HEK293T (cell line): ENCODE data around the gene PXN.

Source experiments
- CTCF ChIA-PET: fragments of 350-600 bp; formaldehyde crosslinking; extraction: SDS; loops from one replicate; lab custom pipeline; 2021; ENCODE audit warnings: antibody characterized with exemption, inconsistent platforms; lab: Yijun Ruan, JAX
- POLR2A ChIA-PET: fragments of 350-600 bp; formaldehyde crosslinking; extraction: SDS; loops from one replicate; lab custom pipeline; 2020; ENCODE audit warnings: antibody characterized with exemption, inconsistent platforms; lab: Yijun Ruan, JAX
- DNase-seq: peaks from one replicate; pipeline ENCODE4 v3.0.0; 2012; ENCODE audit warnings: mixed read lengths; ENCODE audit errors: extremely low spot score
- ARNT ChIP-seq: fragments of 450-650 bp; IDR thresholded peaks from 2 replicates; pipeline ENCODE4 v1.6.1; 2017; ENCODE audit warnings: mild to moderate bottlenecking
- BHLHE40 ChIP-seq: fragments of 450-650 bp; IDR thresholded peaks from 2 replicates; pipeline ENCODE4 v1.6.1; 2016; ENCODE audit warnings: mild to moderate bottlenecking, moderate library complexity, borderline replicate concordance
- CTBP1 ChIP-seq: fragments of 450-650 bp; IDR thresholded peaks from 2 replicates; pipeline ENCODE4 v1.6.1; 2016; ENCODE audit warnings: borderline replicate concordance
- ELF4 ChIP-seq: fragments of 450-650 bp; IDR thresholded peaks from 2 replicates; pipeline ENCODE4 v1.6.1; 2017; ENCODE audit warnings: antibody characterized with exemption
- FOXA1 ChIP-seq: fragments of 450-650 bp; IDR thresholded peaks from 2 replicates; pipeline ENCODE4 v1.6.1; 2016; ENCODE audit warnings: mild to moderate bottlenecking
- FOXK2 ChIP-seq: fragments of 450-650 bp; IDR thresholded peaks from 2 replicates; pipeline ENCODE4 v1.6.1; 2016; ENCODE audit warnings: mild to moderate bottlenecking
- FOXM1 ChIP-seq: fragments of 450-650 bp; IDR thresholded peaks from 2 replicates; pipeline ENCODE4 v1.6.1; 2017; ENCODE audit warnings: mild to moderate bottlenecking, borderline replicate concordance
- HDGF ChIP-seq: fragments of 450-650 bp; IDR thresholded peaks from 2 replicates; pipeline ENCODE4 v1.6.1; 2017; ENCODE audit warnings: antibody characterized with exemption, borderline replicate concordance
- L3MBTL2 ChIP-seq: fragments of 450-650 bp; conservative IDR thresholded peaks from 2 replicates; pipeline ENCODE4 v1.6.1; 2016; ENCODE audit warnings: mild to moderate bottlenecking
- LEF1 ChIP-seq: fragments of 450-650 bp; IDR thresholded peaks from 2 replicates; pipeline ENCODE4 v1.6.1; 2017; ENCODE audit warnings: mild to moderate bottlenecking, borderline replicate concordance
- NFRKB ChIP-seq: fragments of 450-650 bp; IDR thresholded peaks from 2 replicates; pipeline ENCODE4 v1.6.1; 2016; ENCODE audit warnings: mild to moderate bottlenecking, moderate library complexity
- PKNOX1 ChIP-seq: fragments of 450-650 bp; IDR thresholded peaks from 2 replicates; pipeline ENCODE4 v1.6.1; 2016
- SP1 ChIP-seq: fragments of 450-650 bp; IDR thresholded peaks from 2 replicates; pipeline ENCODE4 v1.6.1; 2017
- SUZ12 ChIP-seq: fragments of 450-650 bp; IDR thresholded peaks from 2 replicates; pipeline ENCODE4 v1.6.1; 2016; ENCODE audit warnings: mild to moderate bottlenecking
- TARDBP ChIP-seq: fragments of 450-650 bp; IDR thresholded peaks from 2 replicates; pipeline ENCODE4 v1.6.1; 2016
- ZNF384 ChIP-seq: fragments of 450-650 bp; IDR thresholded peaks from 2 replicates; pipeline ENCODE4 v1.6.1; 2016

PXN gene

GRCh38 chr12:120283318-120283717 is 17.8 kb upstream of the PXN start:
- ChIA-PET POLR2A (interaction anchor here (1.9 to 3.6 kb wide), 2 partner anchors 9 to 82 kb away, joined by 9 to 28 read pairs; partner anchors contain the start of genes RNU4-1, RNU4-2 and RPLP0), CTCF (interaction anchor here (0.7 to 1.0 kb wide), 2 partner anchors 53 to 55 kb away, joined by 3 read pairs; no protein-coding TSS in a partner anchor)
- TF ChIP-seq PKNOX1: no peak
- TF ChIP-seq CTBP1: no peak
- TF ChIP-seq BHLHE40: no peak
- no peak for TF ChIP-seq TARDBP
- no peak for TF ChIP-seq ARNT
- no peak for TF ChIP-seq FOXA1
- TF ChIP-seq ZNF384: no peak
- TF ChIP-seq FOXM1: no peak
- no peak for TF ChIP-seq ELF4
- TF ChIP-seq LEF1: no peak
- TF ChIP-seq SUZ12: no peak
- TF ChIP-seq FOXK2: no peak
- TF ChIP-seq SP1: no peak
- TF ChIP-seq NFRKB: no peak
- TF ChIP-seq L3MBTL2: no peak
- no peak for TF ChIP-seq HDGF
- no peak for DNase-seq

DNA sequence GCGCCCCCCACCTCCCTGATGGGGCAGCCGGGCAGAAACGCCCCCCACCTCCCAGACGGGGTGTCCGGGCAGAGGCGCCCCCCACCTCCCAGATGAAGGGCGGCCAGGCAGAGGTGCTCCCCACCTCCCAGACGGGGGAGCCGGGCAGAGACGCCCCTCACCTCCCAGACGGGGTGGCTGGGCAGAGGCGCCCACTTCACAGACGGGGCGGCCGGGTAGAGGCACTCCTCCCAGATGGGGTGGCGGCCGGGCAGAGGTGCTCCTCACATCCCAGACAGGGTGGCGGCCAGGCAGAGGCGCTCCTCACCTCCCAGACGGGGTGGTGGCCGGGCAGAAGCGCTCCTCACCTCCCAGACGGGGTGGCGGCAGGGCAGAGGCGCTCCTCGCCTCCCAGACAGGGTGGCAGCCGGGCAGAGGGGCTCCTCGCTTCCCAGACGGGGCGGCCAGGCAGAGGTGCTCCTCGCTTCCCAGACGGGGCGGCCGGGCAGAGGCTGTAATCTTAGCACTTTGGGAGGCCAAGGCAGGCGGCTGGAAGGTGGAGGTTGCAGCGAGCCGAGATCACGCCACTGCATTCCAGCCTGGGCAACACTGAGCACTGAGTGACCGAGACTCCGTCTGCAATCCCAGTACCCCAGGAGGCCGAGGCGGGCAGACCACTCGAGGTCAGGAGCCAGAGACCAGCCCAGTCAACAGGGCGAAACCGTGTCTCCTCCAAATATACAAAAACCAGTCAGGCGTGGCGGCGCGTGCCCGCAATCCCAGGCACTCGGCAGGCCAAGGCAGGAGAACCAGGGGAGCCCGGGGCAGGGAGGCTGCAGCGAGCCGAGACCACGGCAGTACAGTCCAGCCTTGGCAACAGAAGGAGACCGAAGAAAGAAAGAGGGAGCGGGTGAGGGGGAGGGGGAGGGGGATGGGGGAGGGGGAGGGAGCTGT is 12.9 kb upstream of the PXN start:
- POLR2A ChIA-PET: interaction anchor here (2.2 kb wide), 1 partner anchor 14 kb away, joined by 10 read pairs; the partner anchor contains the start of genes RNU4-1 and RNU4-2
- no peak for DNase-seq
- CTCF ChIA-PET: no interaction called here
- TF ChIP-seq FOXA1: no peak
- TF ChIP-seq BHLHE40: no peak
- no peak for TF ChIP-seq NFRKB

DNA sequence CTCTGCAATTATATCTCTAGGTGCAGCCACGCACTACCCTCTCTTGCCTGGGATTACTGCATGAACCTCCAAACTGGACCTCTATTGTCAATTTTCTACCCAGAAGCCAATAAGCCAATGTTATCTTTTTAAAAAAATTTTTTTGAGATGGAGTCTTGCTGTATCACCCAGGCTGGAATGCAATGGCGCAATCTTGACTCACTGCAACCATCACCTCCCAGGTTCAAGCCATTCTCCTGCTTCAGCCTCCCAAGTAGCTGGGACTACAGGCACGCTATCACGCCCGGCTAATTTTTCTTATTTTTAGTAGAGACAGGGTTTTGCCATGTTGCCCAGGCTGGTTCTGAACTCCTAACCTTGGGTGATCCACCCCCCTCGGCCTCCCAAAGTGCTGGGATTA is 11.2 kb upstream of the PXN start:
- POLR2A ChIA-PET: no interaction called here
- TF ChIP-seq SUZ12 (no peak), HDGF (no peak), CTBP1 (no peak), ZNF384 (no peak), PKNOX1 (no peak), FOXM1 (no peak), TARDBP (no peak), FOXK2 (no peak), BHLHE40 (no peak), NFRKB (no peak), FOXA1 (no peak), SP1 (no peak), ARNT (no peak), ELF4 (no peak), L3MBTL2 (no peak)
- CTCF ChIA-PET: no interaction called here
- no peak for DNase-seq

- no peak for DNase-seq
- TF ChIP-seq NFRKB (no peak), ELF4 (no peak), PKNOX1 (no peak), ARNT (no peak), ZNF384 (no peak), SP1 (no peak), SUZ12 (no peak), TARDBP (no peak), CTBP1 (no peak), HDGF (no peak), FOXK2 (no peak), L3MBTL2 (no peak), LEF1 (no peak), FOXA1 (no peak)
- ChIA-PET CTCF (interaction anchor here (12.9 kb wide), 1 partner anchor 39 kb away, joined by 222 read pairs; no protein-coding TSS in a partner anchor), POLR2A (interaction anchor here (8.3 to 9.4 kb wide), 3 partner anchors 24 to 67 kb away, joined by 72 to 139 read pairs (median 115); partner anchors contain the start of genes RNU4-1, RNU4-2 and RPLP0)
These were observed 2.2 kb upstream of the PXN start for GRCh38 chr12:120267736-120268135.

GRCh38 chr12:120266180-120266870 is 795 bp upstream of the PXN start:
- ChIA-PET CTCF (interaction anchor here (0.7 to 12.9 kb wide), 4 partner anchors 25 to 65 kb away, joined by 3 to 222 read pairs (median 7); partner anchors contain the start of gene RPLP0), POLR2A (interaction anchor here (1.2 to 9.4 kb wide), 6 partner anchors 11 to 65 kb away, joined by 4 to 139 read pairs (median 42); partner anchors contain the start of genes RNU4-1, RNU4-2, RPLP0 and SIRT4)
- DNase-seq: no peak
- no peak for TF ChIP-seq NFRKB
- no peak for TF ChIP-seq FOXK2
- no peak for TF ChIP-seq TARDBP
